Cardiac muscle cell (in vitro differentiated cells and primary cell): ENCODE data around the gene GPR39. TPM values are rescaled to one million over a fixed set of nuclear protein-coding genes. Genes with fewer than 3 reads are reported as not detected.
A peak's percentile ranks its signal among the peaks of the same experiment; 100 is the strongest.

Source experiments
- DNase-seq, 2 donors: peaks; one replicate each; pipeline versions ENCODE4 v3.0.0 to v3.0.0-alpha.2; 2010 to 2017; ENCODE audit warnings: low read depth in 1 of 2, low spot score in 1 of 2
- H3K27ac ChIP-seq: fragments of 200-600 bp; sonication (generic); 2 replicates; pipeline ENCODE4 v1.5.1; 2016
- H3K27me3 ChIP-seq: fragments of 200-600 bp; sonication (generic); 2 replicates; pipeline ENCODE4 v1.6.0; 2016; ENCODE audit warnings: control low read depth
- H3K36me3 ChIP-seq: fragments of 200-600 bp; sonication (generic); 2 replicates; pipeline ENCODE4 v1.5.1; 2016; ENCODE audit warnings: control low read depth
- H3K4me1 ChIP-seq: fragments of 200-600 bp; sonication (generic); 2 replicates; pipeline ENCODE4 v1.8.1; 2017; ENCODE audit warnings: low read depth, mild to moderate bottlenecking, mixed run types
- H3K4me3 ChIP-seq: fragments of 200-600 bp; sonication (generic); 2 replicates; pipeline ENCODE4 v1.5.1; 2016; ENCODE audit warnings: mild to moderate bottlenecking
- H3K9me3 ChIP-seq: fragments of 200-600 bp; sonication (generic); 2 replicates; pipeline ENCODE4 v1.5.1; 2017; ENCODE audit warnings: low read depth, mild to moderate bottlenecking, control low read depth
- polyA plus RNA-seq: library from polyadenylated mRNA; unstranded; fragments of >200 nt; fragmentation: Nextera tagmentation; extraction: Ambion mirVana; gene quantifications from 2 replicates; pipeline ENCODE4 v1.2.1, GENCODE V29; 2016
- total RNA-seq: library from RNA; depleted of rRNA; stranded (reverse); fragments of >200 nt; gene quantifications from 2 replicates; pipeline ENCODE4 v1.2.3, GENCODE V29; 2016
- TF ChIP-seq, protein P1 (sequence below): IDR thresholded peaks from 2 replicates; pipeline ENCODE4 v1.5.1; 2012; ENCODE audit warnings: low read depth, mild to moderate bottlenecking, low read length

GPR39 gene
- total and polyA plus RNA-seq, 2 experiments from 2014 or later = 4.0 to 10.9 TPM

DNA sequence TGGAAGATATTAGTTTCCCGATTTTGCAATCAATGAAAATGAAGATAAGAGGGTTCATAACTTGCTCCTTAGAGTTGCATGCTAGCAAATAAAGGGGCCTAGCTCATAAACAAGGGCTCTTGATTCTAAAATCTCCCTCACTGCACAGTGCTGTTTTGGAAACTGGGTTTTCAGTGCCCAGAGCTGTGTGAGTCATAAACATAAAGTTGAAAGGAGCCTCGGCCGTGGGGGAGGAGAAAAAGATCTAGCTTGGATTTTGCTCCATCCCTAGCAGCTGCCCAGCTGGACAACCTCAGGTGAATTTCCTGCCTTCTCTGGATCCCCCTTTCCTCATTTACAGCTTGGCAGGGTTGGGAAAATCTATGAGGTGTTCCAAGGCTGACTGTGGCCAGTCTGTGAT is 210.9 kb downstream of the GPR39 start:
- no peaks in the 10 kb centered on the region for H3K27me3 ChIP-seq
- H3K4me1 ChIP-seq = no peaks in the 10 kb centered on the region
- H3K9me3 ChIP-seq = no peaks in the 10 kb centered on the region
- TF ChIP-seq, protein P1, sequence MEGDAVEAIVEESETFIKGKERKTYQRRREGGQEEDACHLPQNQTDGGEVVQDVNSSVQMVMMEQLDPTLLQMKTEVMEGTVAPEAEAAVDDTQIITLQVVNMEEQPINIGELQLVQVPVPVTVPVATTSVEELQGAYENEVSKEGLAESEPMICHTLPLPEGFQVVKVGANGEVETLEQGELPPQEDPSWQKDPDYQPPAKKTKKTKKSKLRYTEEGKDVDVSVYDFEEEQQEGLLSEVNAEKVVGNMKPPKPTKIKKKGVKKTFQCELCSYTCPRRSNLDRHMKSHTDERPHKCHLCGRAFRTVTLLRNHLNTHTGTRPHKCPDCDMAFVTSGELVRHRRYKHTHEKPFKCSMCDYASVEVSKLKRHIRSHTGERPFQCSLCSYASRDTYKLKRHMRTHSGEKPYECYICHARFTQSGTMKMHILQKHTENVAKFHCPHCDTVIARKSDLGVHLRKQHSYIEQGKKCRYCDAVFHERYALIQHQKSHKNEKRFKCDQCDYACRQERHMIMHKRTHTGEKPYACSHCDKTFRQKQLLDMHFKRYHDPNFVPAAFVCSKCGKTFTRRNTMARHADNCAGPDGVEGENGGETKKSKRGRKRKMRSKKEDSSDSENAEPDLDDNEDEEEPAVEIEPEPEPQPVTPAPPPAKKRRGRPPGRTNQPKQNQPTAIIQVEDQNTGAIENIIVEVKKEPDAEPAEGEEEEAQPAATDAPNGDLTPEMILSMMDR = no peak
- H3K36me3 ChIP-seq = no peaks in the 10 kb centered on the region
- DNase-seq = peak in 1 of 2 donors; percentile 9
- H3K4me3 ChIP-seq = no peak overlapping the region
- no peak overlapping the region for H3K27ac ChIP-seq

DNA sequence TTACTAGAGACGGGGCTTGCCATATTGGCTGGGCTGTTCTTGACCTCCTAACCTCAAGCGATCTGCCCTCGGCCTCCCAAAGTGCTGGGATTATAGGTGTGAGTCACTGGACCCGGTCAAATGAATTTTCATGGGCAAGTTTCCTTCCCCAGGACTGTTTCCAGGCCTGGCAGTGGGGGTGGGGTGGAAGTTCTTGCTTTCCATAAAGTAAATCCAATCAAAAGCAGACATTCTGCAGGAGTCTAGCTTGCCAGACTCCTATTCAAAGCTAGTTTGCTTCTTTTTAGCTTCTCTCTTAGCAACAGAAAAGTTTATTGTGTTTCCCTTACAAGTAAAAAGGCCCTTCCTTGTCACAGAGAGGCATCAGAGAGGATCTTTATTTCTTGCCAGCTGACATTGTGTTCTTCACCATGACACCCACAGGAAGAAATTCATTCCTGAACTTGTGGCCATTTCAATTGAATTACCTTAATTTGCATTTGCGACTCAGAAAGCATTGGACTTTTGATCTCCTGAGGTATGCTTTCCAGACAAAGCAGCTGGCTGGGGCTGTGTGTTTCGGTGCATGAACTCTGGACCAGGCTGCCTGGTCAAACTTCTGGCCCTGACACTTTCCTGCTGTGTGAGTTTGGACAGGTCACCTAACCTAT is 215.5 kb downstream of the GPR39 start:
- H3K4me1 ChIP-seq = no peaks in the 10 kb centered on the region
- no peak overlapping the region for H3K27ac ChIP-seq
- no peak for DNase-seq
- H3K9me3 ChIP-seq = no peaks in the 10 kb centered on the region
- no peaks in the 10 kb centered on the region for H3K36me3 ChIP-seq
- H3K4me3 ChIP-seq = no peak overlapping the region
- peaks cover 3% of the 10 kb centered on the region for H3K27me3 ChIP-seq
- TF ChIP-seq, protein P1 = no peak

DNA sequence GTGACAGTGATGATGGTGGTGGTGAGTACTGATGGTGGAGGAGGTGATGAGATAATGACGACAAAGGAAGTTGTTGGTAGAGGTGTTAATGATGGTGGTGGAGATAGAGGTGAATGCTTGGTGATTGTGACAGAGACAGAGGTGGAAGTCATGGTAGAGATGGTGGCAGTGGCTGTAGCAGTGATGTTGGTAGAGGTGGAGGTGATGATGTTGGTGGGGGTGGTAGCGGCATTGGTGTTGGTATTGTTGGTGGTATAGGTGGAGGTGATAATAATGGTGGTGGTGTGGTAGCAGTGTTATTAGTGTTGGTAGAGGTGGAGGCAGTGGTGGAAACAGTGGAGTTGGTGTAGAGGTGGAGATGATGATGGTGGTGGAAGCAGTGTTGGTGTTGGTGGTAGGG is 217.0 kb downstream of the GPR39 start:
- no peak overlapping the region for H3K27ac ChIP-seq
- DNase-seq = no peak
- H3K9me3 ChIP-seq = no peaks in the 10 kb centered on the region
- no peaks in the 10 kb centered on the region for H3K36me3 ChIP-seq
- no peak overlapping the region for H3K4me3 ChIP-seq
- no peaks in the 10 kb centered on the region for H3K4me1 ChIP-seq
- TF ChIP-seq, protein P1 = no peak
- peaks cover 3% of the 10 kb centered on the region for H3K27me3 ChIP-seq

DNA sequence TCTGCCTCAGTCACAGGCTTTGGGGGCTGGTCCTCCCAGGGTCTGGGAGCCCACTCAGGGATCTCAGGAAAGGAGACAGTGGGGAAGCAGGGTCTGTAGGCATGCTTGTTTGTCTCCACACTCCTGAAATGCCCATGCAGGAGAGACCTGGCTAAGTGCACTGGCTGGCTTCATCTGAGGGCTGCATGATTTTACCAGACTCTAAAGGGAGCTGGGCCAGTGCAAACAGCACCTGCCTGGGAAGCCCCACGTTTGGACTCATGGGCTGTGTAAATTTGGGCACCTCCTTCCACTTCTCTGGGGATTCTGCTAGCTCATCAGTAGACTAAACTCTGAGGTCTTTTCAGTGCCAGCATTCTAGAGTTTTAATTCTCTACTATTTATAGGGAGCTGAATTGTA is 219.7 kb downstream of the GPR39 start:
- Histone ChIP-seq H3K4me1 (peaks cover 19% of the 10 kb centered on the region), H3K36me3 (no peaks in the 10 kb centered on the region), H3K27ac (no peak overlapping the region), H3K9me3 (no peaks in the 10 kb centered on the region), H3K4me3 (no peak overlapping the region), H3K27me3 (peaks cover 3% of the 10 kb centered on the region)
- no peak for DNase-seq
- TF ChIP-seq, protein P1 = no peak

DNA sequence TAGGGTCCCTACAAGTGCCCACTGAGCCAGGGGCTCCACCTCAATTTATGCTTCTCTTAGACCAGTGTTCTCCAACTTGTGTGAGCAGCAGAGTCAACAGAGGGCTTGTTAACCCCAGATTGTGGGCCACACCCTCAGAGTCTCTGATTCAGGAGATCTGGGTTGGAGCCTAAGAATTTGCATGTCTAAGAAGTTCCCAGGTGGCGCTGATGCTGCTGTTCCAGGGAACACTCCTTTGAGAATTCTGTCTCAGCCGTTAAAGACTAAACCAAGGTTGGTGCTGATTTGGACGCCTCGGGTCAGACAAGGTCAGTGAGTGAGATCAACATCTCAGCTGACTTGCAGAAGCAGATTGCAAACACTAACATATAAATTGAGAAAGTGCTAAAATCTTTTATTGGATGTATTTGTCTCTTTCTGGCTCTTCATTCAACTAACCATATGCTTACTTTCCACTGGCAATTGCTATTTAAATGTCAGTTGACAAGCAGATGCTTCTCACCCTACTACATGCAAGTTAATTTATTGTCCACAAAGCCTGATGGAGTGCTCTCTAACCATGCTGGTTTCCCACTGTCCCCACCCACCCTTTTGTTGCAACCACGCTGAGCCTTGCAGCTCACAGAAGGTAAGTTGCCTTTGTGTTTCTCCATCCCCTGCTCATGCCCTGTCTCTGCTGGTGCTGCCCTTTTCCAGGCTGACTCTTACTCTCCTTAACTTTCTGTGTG is 221.9 kb downstream of the GPR39 start:
- Histone ChIP-seq H3K4me1 (peaks cover 39% of the 10 kb centered on the region), H3K4me3 (no peak overlapping the region), H3K9me3 (no peaks in the 10 kb centered on the region), H3K27me3 (peaks cover 3% of the 10 kb centered on the region), H3K36me3 (no peaks in the 10 kb centered on the region), H3K27ac (no peak overlapping the region)
- TF ChIP-seq, protein P1 = no peak
- no peak for DNase-seq
